Measurements from ENCODE around the gene TAP2. TPM values are rescaled to one million over a fixed set of nuclear protein-coding genes. Genes with fewer than 3 reads are reported as not detected.

Gene TAP2
- total RNA-seq, 1 experiment from 2014 or later = 180 TPM

DNA sequence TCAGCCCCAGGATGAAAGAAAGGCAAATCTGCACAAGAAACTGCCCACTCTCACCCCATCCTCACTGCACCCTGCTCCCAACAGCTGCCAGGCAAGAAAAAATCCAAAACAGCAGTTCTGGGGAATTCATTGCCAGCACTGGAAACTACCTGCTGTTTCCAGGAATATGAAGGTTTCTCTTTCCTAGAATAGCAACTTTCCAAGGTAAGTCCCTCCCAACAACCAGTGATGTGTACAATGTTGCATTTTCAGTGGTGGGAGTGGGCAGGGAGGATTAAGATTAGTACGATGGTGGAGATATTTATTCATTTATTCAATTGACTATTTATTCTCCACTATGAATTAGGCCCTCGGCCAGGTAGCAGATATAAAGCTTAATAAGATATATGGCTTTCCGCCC is 11.5 kb downstream of the TAP2 start:
- no peaks in the 10 kb centered on the region for H3K27me3 Mint-ChIP-seq (ENCODE audit: unreplicated experiment)
- no peaks in the 10 kb centered on the region for H3K9me3 Mint-ChIP-seq (ENCODE audit: low read depth, unreplicated experiment)
- TF ChIP-seq, protein P1, sequence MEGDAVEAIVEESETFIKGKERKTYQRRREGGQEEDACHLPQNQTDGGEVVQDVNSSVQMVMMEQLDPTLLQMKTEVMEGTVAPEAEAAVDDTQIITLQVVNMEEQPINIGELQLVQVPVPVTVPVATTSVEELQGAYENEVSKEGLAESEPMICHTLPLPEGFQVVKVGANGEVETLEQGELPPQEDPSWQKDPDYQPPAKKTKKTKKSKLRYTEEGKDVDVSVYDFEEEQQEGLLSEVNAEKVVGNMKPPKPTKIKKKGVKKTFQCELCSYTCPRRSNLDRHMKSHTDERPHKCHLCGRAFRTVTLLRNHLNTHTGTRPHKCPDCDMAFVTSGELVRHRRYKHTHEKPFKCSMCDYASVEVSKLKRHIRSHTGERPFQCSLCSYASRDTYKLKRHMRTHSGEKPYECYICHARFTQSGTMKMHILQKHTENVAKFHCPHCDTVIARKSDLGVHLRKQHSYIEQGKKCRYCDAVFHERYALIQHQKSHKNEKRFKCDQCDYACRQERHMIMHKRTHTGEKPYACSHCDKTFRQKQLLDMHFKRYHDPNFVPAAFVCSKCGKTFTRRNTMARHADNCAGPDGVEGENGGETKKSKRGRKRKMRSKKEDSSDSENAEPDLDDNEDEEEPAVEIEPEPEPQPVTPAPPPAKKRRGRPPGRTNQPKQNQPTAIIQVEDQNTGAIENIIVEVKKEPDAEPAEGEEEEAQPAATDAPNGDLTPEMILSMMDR (IDR thresholded peaks at IDR 0.05; ENCODE audit: unreplicated experiment) = no peak
- CTCF ChIA-PET = interaction anchor here (1.3 to 2.2 kb wide), 2 partner anchors 11 to 41 kb away, joined by 3 to 34 read pairs; partner anchors contain the start of gene TAP2
- BruUV-seq (replicated peaks) = no TSS peak
- no peak overlapping the region for H3K27ac Mint-ChIP-seq (ENCODE audit: unreplicated experiment)
- H3K4me1 Mint-ChIP-seq (ENCODE audit: low read depth, unreplicated experiment) = no peaks in the 10 kb centered on the region
- intact Hi-C loops (cut with micrococcal nuclease; ENCODE audit: unreplicated experiment) = no loop called here
- no peak for DNase-seq
- H3K4me3 Mint-ChIP-seq (ENCODE audit: low read depth, unreplicated experiment) = no peak overlapping the region
- H3K36me3 Mint-ChIP-seq (ENCODE audit: insufficient read depth, unreplicated experiment) = peaks cover 3% of the 10 kb centered on the region

DNA sequence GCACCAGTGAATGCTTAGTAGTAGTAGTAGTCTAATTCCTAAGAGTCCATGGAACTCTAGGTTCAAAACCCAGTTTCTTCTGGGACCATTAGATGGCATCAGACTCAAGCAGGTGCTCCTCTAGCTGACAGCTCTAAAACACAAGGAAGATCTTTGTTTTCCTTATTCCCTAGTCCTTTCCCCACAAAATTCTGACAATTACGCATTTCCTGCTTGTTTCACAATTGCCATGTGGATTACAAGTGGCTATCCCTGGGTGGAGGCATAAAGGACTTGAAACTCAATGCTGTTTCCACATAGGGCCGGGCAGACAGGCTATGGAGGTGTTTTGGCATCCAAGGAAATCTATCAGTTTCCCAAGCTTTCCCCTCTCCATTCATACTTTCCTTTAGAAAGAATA is 12.6 kb downstream of the TAP2 start:
- BruUV-seq (replicated peaks) = no TSS peak
- Mint-ChIP-seq H3K9me3 (ENCODE audit: low read depth, unreplicated experiment) (no peaks in the 10 kb centered on the region), H3K4me1 (ENCODE audit: low read depth, unreplicated experiment) (no peaks in the 10 kb centered on the region), H3K36me3 (ENCODE audit: insufficient read depth, unreplicated experiment) (peaks cover 3% of the 10 kb centered on the region), H3K4me3 (ENCODE audit: low read depth, unreplicated experiment) (no peak overlapping the region), H3K27ac (ENCODE audit: unreplicated experiment) (no peak overlapping the region), H3K27me3 (ENCODE audit: unreplicated experiment) (no peaks in the 10 kb centered on the region)
- TF ChIP-seq, protein P1 (IDR thresholded peaks at IDR 0.05; ENCODE audit: unreplicated experiment) = peak; percentile 25
- DNase-seq = peak; percentile 32
- CTCF ChIA-PET = interaction anchor here (0.8 to 2.4 kb wide), 7 partner anchors 12 to 159 kb away, joined by 3 to 34 read pairs (median 6); partner anchors contain the start of genes HLA-DMA, TAP1 and TAP2
- intact Hi-C loops (cut with micrococcal nuclease; ENCODE audit: unreplicated experiment) = loop anchor here (1.0 kb wide), 1 partner anchor 42 kb away; no protein-coding TSS in a partner anchor

DNA sequence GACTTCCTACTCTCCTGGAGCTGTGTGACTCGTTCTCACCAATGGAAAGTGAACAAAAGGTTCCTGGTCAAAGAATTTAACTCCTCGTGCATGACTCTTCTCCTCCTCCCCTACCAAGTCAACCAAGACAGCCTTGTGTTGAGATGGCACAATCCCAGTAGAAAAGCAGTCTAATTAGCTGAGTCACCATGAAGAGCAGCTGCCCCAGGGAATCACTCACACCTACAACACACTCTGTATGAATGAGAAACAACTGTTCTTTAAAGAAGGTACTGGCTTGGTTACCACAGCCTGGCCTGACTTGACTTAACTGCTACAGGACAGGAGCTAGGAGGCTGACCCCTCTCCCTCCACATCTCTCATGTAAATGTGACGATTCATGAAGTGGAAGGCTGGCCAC is 18.8 kb downstream of the TAP2 start:
- no peak for DNase-seq
- intact Hi-C loops (cut with micrococcal nuclease; ENCODE audit: unreplicated experiment) = no loop called here
- no TSS peak for BruUV-seq (replicated peaks)

DNA sequence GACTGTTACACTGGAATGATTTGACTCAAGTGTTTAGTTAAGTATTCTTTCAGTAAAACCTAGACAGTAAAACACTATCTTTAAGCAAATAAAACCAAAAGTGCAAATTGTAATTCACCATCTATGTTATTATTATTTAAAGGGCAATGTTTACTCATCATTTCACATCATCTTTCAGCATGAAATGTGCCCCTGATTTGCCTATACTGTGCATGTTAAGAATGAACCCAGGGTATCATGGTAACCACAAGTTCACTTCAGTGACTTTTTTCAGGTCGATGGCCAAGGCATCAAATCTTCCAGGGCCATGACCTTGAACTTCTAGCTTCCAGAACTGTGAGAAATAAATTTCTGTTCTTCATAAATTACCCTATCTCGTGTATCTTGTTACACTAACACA is 19.7 kb downstream of the TAP2 start:
- H3K27ac Mint-ChIP-seq (ENCODE audit: unreplicated experiment) = no peak overlapping the region
- CTCF ChIA-PET = no interaction called here

More for the DNA sequence above, 18.8 kb downstream of the TAP2 start:
- TF ChIP-seq, protein P1 (IDR thresholded peaks at IDR 0.05; ENCODE audit: unreplicated experiment) = no peak
- CTCF ChIA-PET = no interaction called here
- Mint-ChIP-seq H3K9me3 (ENCODE audit: low read depth, unreplicated experiment) (no peaks in the 10 kb centered on the region), H3K4me3 (ENCODE audit: low read depth, unreplicated experiment) (no peak overlapping the region), H3K27ac (ENCODE audit: unreplicated experiment) (no peak overlapping the region), H3K36me3 (ENCODE audit: insufficient read depth, unreplicated experiment) (no peaks in the 10 kb centered on the region), H3K27me3 (ENCODE audit: unreplicated experiment) (peaks cover 6% of the 10 kb centered on the region), H3K4me1 (ENCODE audit: low read depth, unreplicated experiment) (peaks cover 12% of the 10 kb centered on the region)

More for the DNA sequence above, 19.7 kb downstream of the TAP2 start:
- Mint-ChIP-seq H3K4me3 (ENCODE audit: low read depth, unreplicated experiment) (no peak overlapping the region), H3K36me3 (ENCODE audit: insufficient read depth, unreplicated experiment) (no peaks in the 10 kb centered on the region), H3K27me3 (ENCODE audit: unreplicated experiment) (peaks cover 14% of the 10 kb centered on the region), H3K9me3 (ENCODE audit: low read depth, unreplicated experiment) (no peaks in the 10 kb centered on the region), H3K4me1 (ENCODE audit: low read depth, unreplicated experiment) (peaks cover 12% of the 10 kb centered on the region)
- no peak for DNase-seq
- TF ChIP-seq, protein P1 (IDR thresholded peaks at IDR 0.05; ENCODE audit: unreplicated experiment) = no peak
- BruUV-seq (replicated peaks) = no TSS peak
- intact Hi-C loops (cut with micrococcal nuclease; ENCODE audit: unreplicated experiment) = no loop called here

Data from Calu3 (cell line).